Measurements from ENCODE around the gene ANXA7. TPM values are rescaled to one million over a fixed set of nuclear protein-coding genes. Genes with fewer than 3 reads are reported as not detected.
"Not testable (repeated sequence)": the region's sequence is repeated elsewhere in the genome, so short reads cannot be mapped to it uniquely, and the experiment has no call there.

ANXA7 gene
- total and polyA plus RNA-seq, 8 donors, result 21.6 to 59.5 (median 45.4) TPM

GRCh38 chr10:73338801-73339368 lies 75.0 kb downstream of the ANXA7 start:
- intact Hi-C loops (cut with DNase I), result no loop called here
- TF ChIP-seq CTCF (IDR thresholded peaks at IDR 0.05), result no peak

GRCh38 chr10:73333202-73333601 lies 80.7 kb downstream of the ANXA7 start:
- Histone ChIP-seq H3K4me1 (no peaks in the 10 kb centered on the region), H3K36me3 (no peaks in the 10 kb centered on the region), H3K9me3 (no peaks in the 10 kb centered on the region), H3K4me3 (no peak overlapping the region), H3K27me3 (no peaks in the 10 kb centered on the region), H3K27ac (no peak overlapping the region)
- DNase-seq, result no peak
- FAIRE-seq, result no peak
- WGBS, 2 donors, result 94 to 95% methylated on average over 1 of the region's 1 CpG
- ATAC-seq, result no peak
- intact Hi-C loops (cut with DNase I), result no loop called here
- no peak for TF ChIP-seq CTCF (IDR thresholded peaks at IDR 0.05)

More at GRCh38 chr10:73338801-73339368, 75.0 kb downstream of the ANXA7 start:
- Histone ChIP-seq H3K27me3 (no peaks in the 10 kb centered on the region), H3K27ac (no peak overlapping the region), H3K4me3 (no peak overlapping the region), H3K36me3 (no peaks in the 10 kb centered on the region), H3K4me1 (no peaks in the 10 kb centered on the region), H3K9me3 (no peaks in the 10 kb centered on the region)
- ATAC-seq, result no peak
- WGBS, 2 donors, result 87 to 95% methylated on average over 8 of the region's 8 CpGs
- no peak for FAIRE-seq
- no peak for DNase-seq

GRCh38 chr10:73332379-73332778 lies 81.5 kb downstream of the ANXA7 start:
- no peaks in the 10 kb centered on the region for H3K4me1 ChIP-seq
- H3K27ac ChIP-seq, result no peak overlapping the region
- DNase-seq (no peak), ATAC-seq (no peak), FAIRE-seq (no peak)
- no peaks in the 10 kb centered on the region for H3K27me3 ChIP-seq
- H3K4me3 ChIP-seq, result no peak overlapping the region
- no peak for TF ChIP-seq CTCF (IDR thresholded peaks at IDR 0.05)
- H3K9me3 ChIP-seq, result no peaks in the 10 kb centered on the region
- H3K36me3 ChIP-seq, result no peaks in the 10 kb centered on the region
- 68 to 88% methylated on average over 2 of the region's 2 CpGs for WGBS, 2 donors
- intact Hi-C loops (cut with DNase I), result no loop called here

- FAIRE-seq; H3K4me1 ChIP-seq; H3K9me3 ChIP-seq; ATAC-seq; H3K27me3 ChIP-seq; intact Hi-C loops (cut with DNase I); H3K4me3 ChIP-seq; H3K27ac ChIP-seq; DNase-seq; H3K36me3 ChIP-seq: not testable (repeated sequence)
- WGBS, 2 donors, result no CpG with 5 or more reads among the region's 1 CpG
These were observed 85.3 kb downstream of the ANXA7 start for GRCh38 chr10:73328523-73328922.

GRCh38 chr10:73325290-73325689 lies 88.6 kb downstream of the ANXA7 start:
- H3K27me3 ChIP-seq; FAIRE-seq; H3K36me3 ChIP-seq; H3K9me3 ChIP-seq; ATAC-seq; H3K4me3 ChIP-seq; DNase-seq; H3K4me1 ChIP-seq; H3K27ac ChIP-seq; intact Hi-C loops (cut with DNase I): not testable (repeated sequence)
- WGBS, 2 donors, result 72 to 86% methylated on average over 1 to 2 of the region's 4 CpGs

Other genes with a start within 250 kb of the ANXA7 start
- 10 to 100 TPM in 3 of 6 donors, 1 to 10 TPM in 3; 7.3 to 12.2 (median 9.7) TPM for gene ECD, start 246.1 kb downstream of the ANXA7 start, total RNA-seq
- gene ECD, start 246.1 kb downstream of the ANXA7 start, polyA plus RNA-seq, result 1 to 10 TPM; 4.0 to 9.5 TPM
- 10 to 100 TPM in 2 of 6 donors, 1 to 10 TPM in 4; 6.6 to 15.8 (median 7.4) TPM for gene FAM149B1, start 245.9 kb downstream of the ANXA7 start, total RNA-seq
- 10 to 100 TPM; 10.1 TPM for gene FAM149B1, start 245.9 kb downstream of the ANXA7 start, polyA plus RNA-seq
- gene DNAJC9, start 166.8 kb downstream of the ANXA7 start, total RNA-seq, result 1 to 10 TPM; 3.7 to 6.7 (median 4.9) TPM
- gene DNAJC9, start 166.8 kb downstream of the ANXA7 start, polyA plus RNA-seq, result 1 to 10 TPM; 4.9 to 8.5 TPM
- 10 to 100 TPM; 24.1 to 46.0 (median 42.9) TPM for gene MRPS16, start 161.4 kb downstream of the ANXA7 start, total RNA-seq
- 10 to 100 TPM; 25.6 to 34.2 TPM for gene MRPS16, start 161.4 kb downstream of the ANXA7 start, polyA plus RNA-seq
- gene CFAP70, start 55.2 kb downstream of the ANXA7 start, total RNA-seq, result 1 to 10 TPM; 1.3 to 4.9 (median 2.9) TPM
- 10 to 100 TPM in 1 of 2 donors, 1 to 10 TPM in 1; 10.0 to 28.8 TPM for gene CFAP70, start 55.2 kb downstream of the ANXA7 start, polyA plus RNA-seq
- 1 to 10 TPM in 3 of 6 donors, under 1 TPM in 3; 0.28 to 1.3 (median 1.0) TPM for gene MSS51, start 19.5 kb upstream of the ANXA7 start, total RNA-seq
- gene MSS51, start 19.5 kb upstream of the ANXA7 start, polyA plus RNA-seq, result 1 to 10 TPM; 2.0 to 2.6 TPM
- 10 to 100 TPM; 13.6 to 25.2 (median 17.6) TPM for gene PPP3CB, start 82.0 kb upstream of the ANXA7 start, total RNA-seq
- gene PPP3CB, start 82.0 kb upstream of the ANXA7 start, polyA plus RNA-seq, result 10 to 100 TPM; 18.6 to 29.9 TPM
- 10 to 100 TPM; 14.8 to 49.9 (median 27.4) TPM for gene USP54, start 177.3 kb upstream of the ANXA7 start, total RNA-seq
- gene USP54, start 177.3 kb upstream of the ANXA7 start, polyA plus RNA-seq, result 10 to 100 TPM; 12.1 to 15.6 TPM
- gene MYOZ1, start 227.4 kb upstream of the ANXA7 start, total RNA-seq, result under 1 TPM in 2 of 6 donors, not detected in 4; 0.21 to 0.31 TPM
- gene MYOZ1, start 227.4 kb upstream of the ANXA7 start, polyA plus RNA-seq, result 1 to 10 TPM in 1 of 2 donors, under 1 TPM in 1; 0.11 to 1.2 TPM
- gene SYNPO2L, start 242.0 kb upstream of the ANXA7 start, total RNA-seq, result under 1 TPM in 1 of 6 donors, not detected in 5; 0.31 TPM
- gene SYNPO2L, start 242.0 kb upstream of the ANXA7 start, polyA plus RNA-seq, result under 1 TPM; 0.02 to 0.04 TPM

Data from pancreas (tissue), 10 donors.